DMS 273 (cell line): ENCODE results near the gene RSPH9.

Source experiments
- DNase-seq: peaks from one replicate; lab custom pipeline; 2025; ENCODE audit not compliant: unreplicated experiment; lab: John Stamatoyannopoulos, UW

Gene RSPH9, protein sequence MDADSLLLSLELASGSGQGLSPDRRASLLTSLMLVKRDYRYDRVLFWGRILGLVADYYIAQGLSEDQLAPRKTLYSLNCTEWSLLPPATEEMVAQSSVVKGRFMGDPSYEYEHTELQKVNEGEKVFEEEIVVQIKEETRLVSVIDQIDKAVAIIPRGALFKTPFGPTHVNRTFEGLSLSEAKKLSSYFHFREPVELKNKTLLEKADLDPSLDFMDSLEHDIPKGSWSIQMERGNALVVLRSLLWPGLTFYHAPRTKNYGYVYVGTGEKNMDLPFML

DNA sequence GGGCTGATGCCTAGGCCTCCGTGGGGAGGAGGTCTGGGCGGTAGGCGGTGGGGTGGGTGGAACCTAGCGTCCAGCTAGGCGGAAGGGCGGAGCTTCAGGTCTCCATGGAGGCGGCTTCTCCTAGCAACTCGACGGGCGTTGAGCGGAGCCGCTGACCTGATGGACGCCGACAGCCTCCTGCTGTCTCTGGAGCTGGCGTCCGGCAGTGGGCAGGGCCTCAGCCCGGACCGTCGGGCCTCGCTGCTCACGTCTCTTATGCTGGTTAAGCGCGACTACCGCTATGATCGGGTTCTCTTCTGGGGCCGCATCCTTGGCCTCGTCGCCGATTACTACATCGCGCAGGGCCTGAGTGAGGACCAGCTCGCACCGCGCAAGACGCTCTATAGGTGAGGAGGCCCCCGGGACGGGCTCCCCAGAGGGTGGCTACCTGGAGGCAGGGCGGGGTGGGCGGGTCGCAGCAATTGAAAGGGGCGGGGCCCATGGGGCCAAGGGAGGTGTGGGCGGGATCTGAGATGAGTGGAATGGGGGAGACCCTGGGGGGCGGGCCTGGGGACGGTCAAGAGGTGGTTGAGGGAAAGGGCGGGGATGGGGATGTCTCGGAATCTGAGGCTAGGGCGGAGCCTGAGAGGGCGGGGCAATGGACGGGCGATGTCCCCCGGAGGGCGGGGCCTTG lies at the start of gene RSPH9:
Gene RSPH9, plus strand, starts transcription at position 97 of the 673 bp plus-strand sequence. Its CDS starts 63 bp downstream, at position 160.
- DNase-seq, result no peak

DNA sequence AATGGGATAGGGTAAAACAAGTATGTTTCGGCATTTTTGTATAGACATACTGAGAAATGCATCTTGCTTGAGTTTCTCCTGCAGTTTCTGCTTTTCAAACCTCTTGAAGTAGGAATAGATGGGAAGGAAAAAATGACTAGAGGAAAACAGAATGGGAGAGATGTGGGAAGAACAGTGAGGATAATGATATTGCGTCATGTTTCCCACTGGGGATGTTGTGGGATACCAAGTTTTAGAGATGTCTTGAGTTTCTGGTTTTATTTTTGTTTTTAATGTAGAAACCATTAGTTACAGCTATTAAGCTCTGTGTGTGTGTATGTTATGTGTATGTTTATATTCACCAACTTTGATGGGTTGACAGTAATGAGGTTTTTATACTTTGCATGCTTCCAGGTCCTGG lies 44.2 kb upstream of the RSPH9 start:
- no peak for DNase-seq

DNA sequence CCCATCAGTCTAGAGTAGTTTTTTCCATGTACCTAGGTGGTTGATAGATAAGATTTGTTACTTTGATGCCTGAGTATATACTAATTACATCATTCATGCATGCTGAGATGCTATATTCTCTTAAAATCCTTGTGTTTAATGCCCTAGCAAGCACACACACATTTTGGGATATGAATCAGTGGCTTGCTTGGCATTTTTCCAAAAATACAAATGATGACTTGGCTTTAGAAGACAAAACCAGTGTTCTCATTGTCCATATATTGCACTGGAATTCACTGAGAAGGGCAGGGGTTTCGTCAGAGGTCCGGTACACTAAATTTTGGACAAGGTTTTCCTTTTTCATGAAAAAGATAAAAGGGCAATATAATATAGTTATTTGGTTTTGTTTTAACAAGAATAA lies 40.7 kb upstream of the RSPH9 start:
- DNase-seq, result no peak

DNA sequence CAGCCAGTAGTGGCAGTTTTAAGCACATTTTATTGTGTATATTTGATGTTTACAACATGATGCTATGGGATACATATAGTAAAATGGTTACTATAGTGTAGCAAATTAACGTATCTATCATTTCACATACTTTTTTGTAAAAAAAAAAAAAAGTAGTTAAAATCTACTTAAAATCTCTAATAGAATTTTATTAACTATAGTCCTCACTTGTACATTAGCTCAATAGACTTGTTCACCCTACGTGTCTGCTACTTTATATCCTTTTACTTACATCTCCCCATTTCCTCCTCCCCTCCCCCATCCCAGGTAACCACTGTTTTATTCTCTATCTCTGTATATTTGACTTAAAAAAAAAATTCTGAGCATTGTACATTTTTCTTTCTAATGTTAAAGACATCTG lies 38.8 kb upstream of the RSPH9 start:
- DNase-seq, result no peak

DNA sequence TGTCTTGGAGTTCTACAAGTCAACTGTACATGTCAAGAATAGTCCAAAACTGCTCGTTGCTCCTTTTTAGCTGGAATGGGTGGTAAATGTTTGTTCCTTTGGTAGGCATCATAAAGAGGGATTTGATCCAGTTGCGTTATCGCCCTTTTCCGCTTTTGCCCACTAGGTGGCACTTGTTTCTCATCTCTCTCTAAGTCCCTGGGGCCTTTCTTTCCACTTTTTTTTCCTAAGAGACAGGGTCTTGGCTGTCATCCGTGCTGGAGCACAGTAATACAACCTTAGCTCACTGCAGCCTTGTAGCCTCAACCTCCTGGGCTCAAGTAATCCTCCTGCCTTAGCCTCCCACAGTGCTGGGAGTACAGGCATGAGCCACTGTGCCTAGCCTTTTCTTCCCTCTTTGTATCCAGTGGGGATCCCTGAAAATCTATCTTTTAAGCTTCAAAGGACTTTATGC lies 36.5 kb upstream of the RSPH9 start:
- peak; percentile 90 for DNase-seq

DNA sequence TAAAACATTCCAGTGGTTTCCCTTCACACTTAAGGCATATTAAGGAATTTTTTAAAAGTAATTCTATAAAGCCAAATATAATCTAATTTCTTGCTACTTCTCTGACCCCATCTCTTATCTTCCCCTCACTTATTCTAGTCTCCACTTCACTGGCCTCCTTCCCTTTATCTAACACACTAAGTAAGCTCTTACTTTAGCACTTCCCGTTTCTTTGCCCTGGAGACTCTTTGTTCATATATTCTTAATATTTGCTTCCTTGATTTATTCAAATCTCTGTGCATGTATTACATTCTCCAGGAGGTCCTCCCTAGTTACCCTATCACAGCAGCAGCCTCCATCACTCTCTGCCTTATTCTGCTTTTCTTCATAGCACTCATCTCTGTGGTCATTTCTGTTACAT lies 36.0 kb upstream of the RSPH9 start:
- no peak for DNase-seq

DNA sequence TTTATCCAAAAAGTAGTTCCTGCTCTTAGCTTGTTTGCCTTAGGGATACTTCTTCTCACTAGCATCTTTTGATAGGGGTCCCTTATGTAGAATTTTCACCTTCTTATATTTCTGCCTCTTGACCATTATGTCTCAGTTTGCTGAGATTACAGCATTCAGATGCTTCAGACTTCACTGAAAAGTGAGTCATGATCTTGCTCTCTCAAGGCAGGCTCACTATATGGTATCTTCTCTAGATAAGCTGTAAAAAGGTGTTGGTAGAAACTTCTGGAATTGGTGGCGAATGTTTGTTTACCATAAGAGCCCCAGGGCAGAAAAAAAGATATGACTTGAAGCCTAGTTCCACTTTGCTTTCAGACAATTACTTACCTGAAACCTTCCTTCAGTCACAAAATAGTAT lies 35.4 kb upstream of the RSPH9 start:
- DNase-seq, result no peak

DNA sequence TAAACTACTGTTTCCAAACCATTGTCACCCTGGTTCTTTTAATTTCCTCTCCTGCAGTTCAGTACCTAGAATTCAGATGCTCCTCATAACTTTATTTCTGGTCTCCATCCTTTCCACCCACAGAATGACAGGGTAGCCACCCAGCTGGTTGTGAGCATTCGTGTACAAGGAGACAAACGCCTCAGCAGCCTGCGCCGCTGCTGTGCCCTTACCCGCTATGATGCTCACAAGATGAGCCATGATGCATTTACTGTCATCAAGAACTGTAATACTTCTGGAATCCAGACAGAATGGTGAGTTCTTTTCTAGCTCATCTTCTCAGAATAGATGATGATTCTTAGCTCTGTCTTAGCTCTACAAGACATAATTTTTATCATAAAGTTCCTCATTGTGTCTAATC lies 34.4 kb upstream of the RSPH9 start:
- DNase-seq, result no peak

DNA sequence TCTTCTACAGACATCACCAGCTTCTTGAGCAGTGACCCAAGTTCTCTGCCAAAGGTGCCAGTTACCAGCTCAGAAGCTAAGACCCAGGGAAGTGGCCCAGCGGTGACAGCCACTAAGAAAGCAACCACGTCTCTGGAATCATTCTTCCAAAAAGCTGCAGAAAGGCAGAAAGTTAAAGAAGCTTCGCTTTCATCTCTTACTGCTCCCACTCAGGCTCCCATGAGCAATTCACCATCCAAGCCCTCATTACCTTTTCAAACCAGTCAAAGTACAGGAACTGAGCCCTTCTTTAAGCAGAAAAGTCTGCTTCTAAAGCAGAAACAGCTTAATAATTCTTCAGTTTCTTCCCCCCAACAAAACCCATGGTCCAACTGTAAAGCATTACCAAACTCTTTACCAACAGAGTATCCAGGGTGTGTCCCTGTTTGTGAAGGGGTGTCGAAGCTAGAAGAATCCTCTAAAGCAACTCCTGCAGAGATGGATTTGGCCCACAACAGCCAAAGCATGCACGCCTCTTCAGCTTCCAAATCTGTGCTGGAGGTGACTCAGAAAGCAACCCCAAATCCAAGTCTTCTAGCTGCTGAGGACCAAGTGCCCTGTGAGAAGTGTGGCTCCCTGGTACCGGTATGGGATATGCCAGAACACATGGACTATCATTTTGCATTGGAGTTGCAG lies 31.0 kb upstream of the RSPH9 start:
- DNase-seq, result no peak

DNA sequence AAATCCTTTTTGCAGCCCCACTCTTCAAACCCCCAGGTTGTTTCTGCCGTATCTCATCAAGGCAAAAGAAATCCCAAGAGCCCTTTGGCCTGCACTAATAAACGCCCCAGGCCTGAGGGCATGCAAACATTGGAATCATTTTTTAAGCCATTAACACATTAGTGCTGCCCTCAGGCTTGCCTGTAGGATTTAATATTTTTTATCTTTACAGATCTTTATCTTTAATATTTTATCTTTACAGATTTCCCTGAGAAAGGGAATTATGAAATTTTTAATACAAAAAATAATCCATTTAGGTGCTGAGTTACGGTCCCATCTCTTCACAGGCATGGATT lies 30.5 kb upstream of the RSPH9 start:
- no peak for DNase-seq

DNA sequence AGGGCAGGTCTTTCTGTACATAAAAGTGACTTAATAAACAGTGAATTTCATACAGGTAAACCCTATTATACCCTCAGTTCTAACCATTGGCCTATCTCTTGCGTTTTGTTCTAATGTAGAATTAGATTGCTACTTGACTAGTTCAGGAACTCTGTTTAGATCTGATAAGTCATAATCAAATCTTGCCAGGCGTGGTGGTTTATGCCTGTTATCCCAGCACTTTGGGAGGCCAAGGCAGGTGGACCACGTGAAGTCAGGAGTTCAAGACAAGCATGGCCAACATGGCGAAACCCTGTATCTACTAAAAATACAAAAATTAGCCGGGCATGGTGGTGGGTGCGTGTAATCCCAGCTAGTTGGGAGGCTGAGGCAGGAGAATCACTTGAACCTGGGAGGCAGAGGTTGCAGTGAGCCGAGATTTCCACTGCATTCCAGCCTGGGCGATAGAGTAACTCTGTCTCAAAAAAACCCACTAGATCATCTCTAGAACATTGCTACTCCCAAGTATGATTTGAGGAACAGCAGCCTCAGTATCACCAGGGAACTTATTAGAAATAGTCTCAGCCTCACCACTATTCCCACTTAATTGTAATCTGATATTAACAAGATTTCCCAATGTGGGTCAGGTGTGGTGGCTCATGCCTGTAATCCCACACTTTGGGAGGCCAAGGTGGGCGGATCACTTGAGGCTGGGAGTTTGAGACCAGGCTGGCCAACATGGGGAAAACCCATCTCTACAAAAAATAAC lies 27.9 kb upstream of the RSPH9 start:
- DNase-seq, result no peak

DNA sequence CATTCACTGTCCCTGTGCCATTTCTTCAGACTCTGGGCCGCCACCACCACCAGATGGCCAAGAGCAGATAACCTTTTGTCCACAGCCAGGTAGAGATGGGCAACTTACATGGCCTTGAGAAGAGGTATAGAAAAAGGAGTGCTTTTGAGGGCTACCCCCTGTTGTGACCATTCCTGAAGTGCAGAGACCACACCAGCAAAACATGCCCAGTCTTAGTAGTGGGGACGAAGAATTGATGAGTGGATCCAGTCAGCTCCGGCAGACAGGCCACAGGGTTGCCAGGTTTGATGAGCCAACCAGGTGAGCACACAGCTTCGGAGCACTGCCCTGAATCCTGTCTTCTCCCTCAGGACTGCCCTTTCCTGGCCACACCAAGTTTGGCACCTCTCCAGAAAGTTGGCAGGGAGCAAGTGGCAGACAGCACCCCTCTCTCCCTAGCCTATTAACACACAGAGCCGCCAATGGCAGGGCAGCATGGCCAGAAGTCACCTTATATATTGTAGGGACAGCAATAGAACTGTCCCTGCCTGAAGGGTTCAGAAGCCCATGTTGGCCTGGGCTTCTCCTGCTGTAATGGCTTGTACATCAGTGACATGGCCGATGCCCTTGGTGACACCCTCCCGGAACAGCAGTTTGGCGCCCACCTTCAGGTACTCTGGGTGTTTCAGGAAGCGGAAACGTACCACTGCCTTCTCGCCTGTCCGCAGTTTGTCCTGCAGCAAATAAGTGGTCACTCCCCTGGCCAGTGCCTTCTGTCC lies 23.6 kb upstream of the RSPH9 start:
- no peak for DNase-seq

DNA sequence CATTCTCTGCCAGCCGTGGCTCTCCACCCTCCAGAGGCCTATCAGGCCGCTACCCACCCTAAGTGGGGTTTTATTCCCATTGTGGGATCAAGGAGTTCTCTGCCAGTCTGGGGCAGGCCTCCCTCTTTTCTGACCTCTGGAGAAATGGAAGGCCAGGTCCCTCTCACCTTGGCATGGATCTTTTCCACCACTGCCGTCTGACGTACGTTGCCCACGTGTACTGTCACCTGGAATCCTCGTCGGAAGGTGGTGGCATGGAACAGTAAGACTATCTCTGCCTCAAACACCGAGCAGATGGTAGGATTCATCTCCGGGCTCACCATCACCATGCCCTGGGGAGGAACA lies 23.0 kb upstream of the RSPH9 start:
- no peak for DNase-seq

DNA sequence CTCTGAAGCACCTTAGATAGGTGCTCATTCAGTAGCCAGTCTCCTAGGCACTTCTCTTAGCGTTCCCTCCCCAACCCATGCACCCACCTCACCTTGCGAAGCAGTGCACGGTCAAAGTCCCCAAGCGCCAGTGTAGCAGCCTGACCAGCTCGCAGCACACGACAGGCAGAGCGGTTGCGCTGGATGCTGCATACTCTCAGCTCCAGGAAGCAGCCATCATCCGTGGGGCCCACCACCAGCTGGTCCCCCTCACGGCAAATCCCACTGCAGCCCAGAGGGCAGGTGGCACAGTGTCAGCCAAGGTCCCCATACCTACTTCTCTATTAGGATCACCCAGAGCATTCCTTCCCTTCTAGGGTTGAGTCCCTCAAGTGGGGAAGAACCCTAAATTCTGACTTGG lies 22.3 kb upstream of the RSPH9 start:
- DNase-seq, result no peak

DNA sequence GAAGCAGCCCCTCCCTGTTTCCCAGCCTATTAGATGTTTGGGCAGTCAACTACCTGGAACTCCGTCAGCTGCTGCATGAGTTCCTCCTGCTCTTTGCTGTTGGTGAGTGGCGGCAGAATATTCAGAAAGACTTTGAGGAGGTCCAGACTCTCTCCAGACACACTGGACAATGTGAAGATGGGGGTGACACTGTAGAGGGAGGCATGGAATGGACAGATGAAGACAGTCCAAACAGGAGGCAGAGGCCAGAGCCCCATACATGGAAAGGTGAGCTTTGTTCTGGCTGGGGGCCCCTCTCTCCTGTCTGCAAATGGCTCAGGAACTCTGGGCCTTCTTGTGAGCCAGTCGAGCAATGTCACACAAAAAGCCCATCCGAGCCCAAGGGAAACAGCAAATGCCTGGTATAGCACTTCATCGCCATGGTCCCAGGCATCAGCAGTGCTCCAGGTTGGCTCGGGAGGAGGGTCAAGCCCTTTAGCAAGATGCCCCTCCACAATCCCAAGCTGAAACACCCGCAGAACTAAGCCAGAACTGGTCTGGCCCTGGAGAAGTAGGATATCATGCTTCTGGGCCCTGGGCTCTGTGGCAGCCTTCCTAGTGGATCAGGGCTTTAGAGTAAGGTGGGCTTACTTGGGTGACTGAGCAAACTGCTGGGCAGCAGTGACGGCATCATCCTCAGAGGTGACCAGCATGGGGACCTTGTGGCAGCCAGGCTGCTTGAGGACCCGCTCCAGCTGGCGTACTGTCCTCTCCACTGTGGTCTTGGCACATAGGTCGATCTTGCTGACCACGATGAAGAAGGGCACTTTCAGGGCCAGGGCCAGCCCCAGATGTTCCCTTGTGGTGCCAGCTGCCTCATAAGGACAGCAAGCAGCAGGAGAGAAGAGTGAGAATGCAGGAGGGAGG lies 20.7 kb upstream of the RSPH9 start:
- DNase-seq, result no peak

DNA sequence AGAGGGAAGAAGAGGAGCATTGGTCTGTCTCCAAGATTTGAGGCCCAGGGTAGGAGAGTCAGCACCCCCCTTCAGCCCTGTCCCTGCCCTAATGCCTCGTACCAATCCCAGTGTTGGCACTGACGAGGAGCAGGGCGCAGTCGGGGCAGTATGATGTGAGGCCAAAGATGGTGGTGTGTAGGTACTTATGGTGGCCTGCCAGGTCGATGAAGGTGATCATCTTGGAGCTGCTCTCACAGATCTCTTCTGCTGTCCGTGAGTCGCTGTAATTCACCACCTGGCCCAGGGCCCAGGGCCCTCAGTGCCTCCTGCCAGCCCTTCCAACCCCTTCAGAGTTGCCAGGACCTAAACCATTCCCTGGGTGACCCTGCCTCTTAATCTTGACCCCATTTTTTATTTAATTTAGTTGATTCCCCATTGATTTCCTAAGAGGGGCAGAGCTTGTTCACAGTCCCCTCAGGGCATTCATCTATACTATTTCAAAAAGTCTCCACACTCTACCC lies 20.0 kb upstream of the RSPH9 start:
- DNase-seq, result no peak

DNA sequence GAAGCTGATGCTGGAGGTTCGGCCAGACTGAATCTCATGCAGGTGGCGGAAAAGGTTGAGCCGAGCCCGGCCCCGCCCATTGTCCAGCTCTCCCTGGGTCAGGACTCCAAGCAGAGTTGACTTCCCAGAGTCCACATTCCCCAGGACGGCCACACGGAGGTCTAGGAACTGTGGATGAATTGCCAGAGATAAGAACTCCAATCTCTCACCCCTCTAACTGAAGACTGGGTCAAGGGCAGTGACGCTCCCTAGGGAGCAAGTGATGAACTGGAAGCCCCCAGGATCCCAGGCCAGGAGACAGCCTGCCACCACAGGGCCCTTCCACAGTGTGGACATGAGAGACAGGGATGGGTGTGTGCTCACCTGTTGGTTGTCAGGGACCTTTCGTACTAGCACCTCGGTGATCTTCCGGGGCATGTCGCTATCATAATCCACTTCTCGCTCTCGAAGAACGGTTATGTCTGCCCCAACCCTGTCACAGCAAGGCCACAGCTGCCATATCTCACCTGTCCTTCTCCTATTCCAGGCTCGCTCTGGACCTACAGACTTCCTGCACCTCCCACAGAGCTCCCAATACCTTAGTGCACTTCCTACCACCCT lies 19.3 kb upstream of the RSPH9 start:
- no peak for DNase-seq

DNA sequence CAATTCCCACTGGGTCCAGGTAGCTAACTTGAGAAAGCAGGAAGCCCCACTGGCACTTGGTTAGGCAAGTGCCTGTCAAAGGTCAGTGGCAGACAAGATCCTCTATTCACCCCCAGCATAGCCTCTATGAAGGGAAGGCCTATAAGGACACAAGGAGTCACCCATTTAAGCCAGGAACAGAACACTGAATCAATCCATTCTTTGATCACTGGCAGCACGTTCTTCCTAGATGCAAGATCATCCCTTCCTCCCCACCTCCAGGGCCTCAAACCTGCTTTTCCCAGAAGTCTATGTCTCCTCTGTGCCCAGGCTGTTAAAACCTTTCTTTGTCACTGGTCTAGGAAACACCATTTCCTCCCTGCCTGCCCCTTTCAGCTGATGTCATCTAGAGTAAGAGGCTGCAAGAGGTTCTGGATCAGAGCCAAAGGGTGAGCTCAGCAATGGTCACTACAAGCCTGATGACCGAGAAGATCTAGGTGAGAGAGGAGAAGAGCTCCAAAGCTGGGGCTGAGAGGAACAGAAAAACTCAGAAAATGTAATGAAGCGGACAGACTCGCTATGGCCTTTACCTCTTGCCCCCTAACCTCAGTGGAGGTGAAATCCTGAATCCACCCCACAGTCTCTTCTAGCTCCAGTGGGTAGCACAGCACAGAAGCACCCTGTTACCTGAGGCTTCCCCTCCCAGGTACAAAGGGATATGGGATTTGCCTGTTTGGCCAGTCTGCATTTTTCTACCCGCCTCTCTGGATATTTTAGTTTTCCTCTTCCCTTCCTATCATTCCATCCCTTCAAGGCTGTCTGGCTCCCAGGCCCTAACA lies 17.6 kb upstream of the RSPH9 start:
- DNase-seq, result peak; percentile 53
